IMR-90 (cell line): ENCODE measurements around the gene DNAH6. TPM values are rescaled to one million over a fixed set of nuclear protein-coding genes. Genes with fewer than 3 reads are reported as not detected.
"Not testable (repeated sequence)": the region's sequence is repeated elsewhere in the genome, so short reads cannot be mapped to it uniquely, and the experiment has no call there.

Experiments
- ATAC-seq: fragments of 200-7000 bp; cut with Tn5 transposase; 2 replicates; pipeline ENCODE4 v1.9.1; 2020; ENCODE audit warnings: low read depth, mild to moderate bottlenecking, moderate library complexity
- BruUV-seq: library from RNA; stranded (reverse); fragments of 400-500 nt; replicated peaks from 2 replicates; lab custom pipeline; 2021; lab: Mats Ljungman, UMichigan
- CTCF ChIA-PET: fragments of 300-600 bp; formaldehyde crosslinking; extraction: SDS; loops from one replicate; lab custom pipeline; 2021; ENCODE audit warnings: antibody characterized with exemption; lab: Yijun Ruan, JAX
- POLR2A ChIA-PET: fragments of 300-600 bp; sonication (Branson Sonifier 250); formaldehyde crosslinking; loops from one replicate; lab custom pipeline; 2022; ENCODE audit warnings: antibody characterized with exemption; ENCODE audit not compliant: unreplicated experiment; lab: Charles Lee
- DNase-seq: peaks from one replicate; pipeline ENCODE4 v3.0.0; 2013
- H2AFZ ChIP-seq: replicated peaks from 2 replicates; pipeline ENCODE3; 2013; ENCODE audit warnings: low read length, mild to moderate bottlenecking; ENCODE audit not compliant: poor library complexity
- H2AK5ac ChIP-seq: 2 replicates; pipeline ENCODE4 v1.6.1; 2013; ENCODE audit warnings: low read depth, low read length, inconsistent platforms
- H2AK9ac ChIP-seq: replicated peaks from 2 replicates; pipeline ENCODE3; 2013; ENCODE audit warnings: mild to moderate bottlenecking, low read depth, low read length, moderate library complexity; ENCODE audit not compliant: poor library complexity
- H2BK120ac ChIP-seq: 2 replicates; pipeline ENCODE4 v1.6.1; 2013; ENCODE audit warnings: low read depth, low read length, inconsistent platforms
- H2BK15ac ChIP-seq: 3 replicates; pipeline ENCODE4 v1.6.1; 2013; ENCODE audit warnings: low read depth, low read length, inconsistent platforms
- H2BK20ac ChIP-seq: 2 replicates; pipeline ENCODE4 v1.6.1; 2013; ENCODE audit warnings: low read depth, mild to moderate bottlenecking, inconsistent platforms, low read length, moderate library complexity
- H2BK5ac ChIP-seq: 2 replicates; pipeline ENCODE4 v1.6.1; 2013; ENCODE audit warnings: mild to moderate bottlenecking, low read depth, low read length, inconsistent platforms; ENCODE audit not compliant: poor library complexity, severe bottlenecking
- H3K14ac ChIP-seq: replicated peaks from 2 replicates; pipeline ENCODE4 v1.6.1; 2013; ENCODE audit warnings: low read depth, low read length, inconsistent platforms
- H3K18ac ChIP-seq: 2 replicates; pipeline ENCODE4 v1.6.1; 2013; ENCODE audit warnings: low read depth, low read length, control low read depth
- H3K23ac ChIP-seq: 2 replicates; pipeline ENCODE4 v1.6.1; 2013; ENCODE audit warnings: low read depth, low read length, inconsistent platforms
- H3K27ac ChIP-seq: 2 replicates; pipeline ENCODE4 v1.5.1; 2013; ENCODE audit warnings: mild to moderate bottlenecking, control low read depth, low read length; ENCODE audit not compliant: insufficient read depth
- H3K27me3 ChIP-seq: 2 replicates; pipeline ENCODE4 v1.6.1; 2013; ENCODE audit warnings: low read length; ENCODE audit not compliant: control insufficient read depth, insufficient read depth
- H3K36me3 ChIP-seq: 2 replicates; pipeline ENCODE4 v1.6.1; 2013; ENCODE audit warnings: low read length, mixed read lengths; ENCODE audit not compliant: control insufficient read depth, insufficient read depth
- H3K4ac ChIP-seq: 2 replicates; pipeline ENCODE4 v1.6.1; 2013; ENCODE audit warnings: low read depth, low read length, inconsistent platforms
- H3K4me1 ChIP-seq: 2 replicates; pipeline ENCODE4 v1.6.1; 2013; ENCODE audit warnings: low read length, mixed read lengths; ENCODE audit not compliant: control insufficient read depth, insufficient read depth
- H3K4me2 ChIP-seq: 2 replicates; pipeline ENCODE4 v1.6.1; 2013; ENCODE audit warnings: low read depth, mild to moderate bottlenecking, control low read depth, low read length, moderate library complexity
- H3K4me3 ChIP-seq: 2 replicates; pipeline ENCODE4 v1.5.1; 2013; ENCODE audit warnings: low read depth, mild to moderate bottlenecking, control low read depth, low read length, moderate library complexity; ENCODE audit not compliant: insufficient read depth
- H3K56ac ChIP-seq: 2 replicates; pipeline ENCODE4 v1.6.1; 2013; ENCODE audit warnings: low read length, inconsistent platforms; ENCODE audit not compliant: insufficient read depth; ENCODE audit errors: extremely low read depth
- H3K79me1 ChIP-seq, 2 experiments: 2 replicates each; pipeline ENCODE4 v1.6.1; 2013; ENCODE audit warnings: low read length in 2 of 2, inconsistent platforms in 1 of 2, low read depth in 1 of 2
- H3K9ac ChIP-seq: 2 replicates; pipeline ENCODE4 v1.6.1; 2013; ENCODE audit warnings: low read depth, low read length, control low read depth
- H3K9me1 ChIP-seq: 2 replicates; pipeline ENCODE4 v1.6.1; 2013; ENCODE audit warnings: low read length, inconsistent platforms; ENCODE audit not compliant: insufficient read depth
- H3K9me3 ChIP-seq: 2 replicates; pipeline ENCODE4 v1.6.1; 2013; ENCODE audit warnings: low read length; ENCODE audit not compliant: control insufficient read depth, insufficient read depth
- H4K20me1 ChIP-seq: 2 replicates; pipeline ENCODE4 v1.6.1; 2013; ENCODE audit warnings: low read length, inconsistent platforms; ENCODE audit not compliant: insufficient read depth
- H4K5ac ChIP-seq: 2 replicates; pipeline ENCODE4 v1.6.1; 2013; ENCODE audit warnings: mild to moderate bottlenecking, low read depth, low read length, control low read depth
- H4K8ac ChIP-seq, 2 experiments: 2 replicates each; pipeline ENCODE4 v1.6.1; 2013; ENCODE audit warnings: low read depth in 2 of 2, low read length in 2 of 2, control low read depth in 1 of 2, inconsistent platforms in 1 of 2
- H4K91ac ChIP-seq: 2 replicates; pipeline ENCODE4 v1.6.1; 2013; ENCODE audit warnings: low read depth, low read length, inconsistent platforms; ENCODE audit not compliant: insufficient read depth
- NFE2L2 ChIP-seq: fragments of 150-350 bp; IDR thresholded peaks from 2 replicates; pipeline ENCODE4 v1.6.1; 2016; ENCODE audit warnings: low read depth, mild to moderate bottlenecking, low read length
- POLR2A ChIP-seq: IDR thresholded peaks from 2 replicates; pipeline ENCODE4 v1.6.1; 2012; ENCODE audit warnings: mild to moderate bottlenecking, low read depth, low read length
- RCOR1 ChIP-seq: IDR thresholded peaks from 2 replicates; pipeline ENCODE4 v1.6.1; 2012; ENCODE audit warnings: mild to moderate bottlenecking, low read length, improper control_type of control experiment; ENCODE audit not compliant: insufficient replicate concordance
- SMC3 ChIP-seq: fragments of 150-350 bp; IDR thresholded peaks from 2 replicates; pipeline ENCODE4 v1.6.1; 2016; ENCODE audit warnings: low read depth, mild to moderate bottlenecking, antibody characterized with exemption, low read length, moderate library complexity
- WGBS, 2 experiments: methylation state at CpG; one replicate each; pipeline versions ENCODE4 v1.1.5 to v1.1.7; 2013; ENCODE audit warnings: missing lambda C conversion rate in 2 of 2; ENCODE audit not compliant: insufficient read length in 1 of 2; ENCODE audit errors: extremely low coverage in 2 of 2; 5-methylcytosine and 5-hydroxymethylcytosine counted together
- dilution Hi-C: fragments of 300-500 bp; cut with HindIII; formaldehyde crosslinking; loops from one replicate; pipeline ENCODE4 v1.14.3; 2018; ENCODE audit warnings: low sequenced_read_pairs; ENCODE audit not compliant: unreplicated experiment
- in situ Hi-C: fragments of 300-500 bp; cut with MboI; formaldehyde crosslinking; loops from 3 replicates; pipeline ENCODE4 v1.14.3; 2019; ENCODE audit warnings: low sequenced_read_pairs, inconsistent platforms, mixed read lengths
- intact Hi-C: fragments of 100-400 bp; cut with micrococcal nuclease; formaldehyde crosslinking; loops from 2 replicates; pipeline ENCODE4 v1.10.0; 2022
- polyA plus RNA-seq, 3 experiments: library from polyadenylated mRNA; depleted of rRNA; stranded (reverse); fragments of >200 nt; gene quantifications; 2 replicates each; pipeline ENCODE4 v1.2.3, GENCODE V29; 2012; ENCODE audit warnings: low replicate concordance in 1 of 3
- total RNA-seq: library from RNA; depleted of rRNA; stranded (reverse); fragments of >200 nt; gene quantifications from 2 replicates; pipeline ENCODE4 v1.2.3, GENCODE V29; 2012
- TF ChIP-seq, protein P1 (sequence below): fragments of 150-350 bp; IDR thresholded peaks from 2 replicates; pipeline ENCODE4 v1.6.1; 2016; ENCODE audit warnings: low read depth, mild to moderate bottlenecking, low read length, moderate library complexity, borderline replicate concordance

Gene DNAH6
- total and polyA plus RNA-seq, 2 of the 4 experiments (the other 2 are of a cell fraction) = under 0.01 to 0.07 TPM

DNA sequence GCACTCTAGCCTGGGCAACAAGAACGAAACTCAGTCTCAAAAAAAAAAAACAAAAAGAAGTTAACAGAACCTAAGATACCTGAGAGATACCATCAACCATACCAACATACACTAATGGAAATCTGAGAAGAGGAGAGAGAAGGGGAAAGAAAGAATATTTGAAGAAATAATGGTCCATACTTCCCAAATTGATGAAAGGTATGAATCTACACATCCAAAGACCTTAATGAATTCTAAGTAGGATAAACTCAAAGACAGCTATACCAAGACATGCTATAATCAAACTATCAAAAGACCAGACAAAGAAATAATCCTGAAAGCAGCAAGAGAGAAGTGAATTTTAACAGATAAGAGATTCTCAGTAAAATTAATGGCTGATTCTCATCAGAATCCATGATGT is 255.0 kb downstream of the DNAH6 start:
- ATAC-seq = no peak
- H3K23ac ChIP-seq = no peak overlapping the region
- DNase-seq = no peak
- H3K9ac ChIP-seq = no peak overlapping the region
- no peaks in the 10 kb centered on the region for H3K36me3 ChIP-seq
- in situ Hi-C loops (no loop called here), dilution Hi-C loops (no loop called here), intact Hi-C loops (no loop called here)
- H3K14ac ChIP-seq = no peak overlapping the region
- no peak overlapping the region for H3K18ac ChIP-seq
- no peaks in the 10 kb centered on the region for H3K9me1 ChIP-seq
- no peak overlapping the region for H4K5ac ChIP-seq
- ChIA-PET CTCF (no interaction called here), POLR2A (no interaction called here)
- H2BK20ac ChIP-seq = no peak overlapping the region
- H3K27ac ChIP-seq = no peak overlapping the region
- H2AFZ ChIP-seq = no peak overlapping the region
- WGBS, 2 experiments = no CpG with 5 or more reads among the region's 1 CpG
- H3K27me3 ChIP-seq = no peaks in the 10 kb centered on the region; the same call in 1 of the 2 replicates
- H2AK9ac ChIP-seq = no peak overlapping the region
- H2BK120ac ChIP-seq = no peak overlapping the region
- no peak overlapping the region for H2BK5ac ChIP-seq
- H3K79me1 ChIP-seq = no peaks in the 10 kb centered on the region
- no peak overlapping the region for H3K4ac ChIP-seq
- H4K8ac ChIP-seq = no peak overlapping the region
- H3K4me2 ChIP-seq = no peak overlapping the region
- H3K9me3 ChIP-seq = 0 out of 2 replicates have a peak, but pooled peaks cover 2% of the 10 kb centered on the region
- no peak overlapping the region for H3K4me3 ChIP-seq
- no peak overlapping the region for H2BK15ac ChIP-seq
- no TSS peak for BruUV-seq
- peaks cover 2% of the 10 kb centered on the region; the same call in 1 of the 2 replicates for H3K4me1 ChIP-seq
- H4K20me1 ChIP-seq = no peaks in the 10 kb centered on the region
- TF ChIP-seq POLR2A (no peak), SMC3 (no peak), RCOR1 (no peak), NFE2L2 (no peak)
- TF ChIP-seq, protein P1, sequence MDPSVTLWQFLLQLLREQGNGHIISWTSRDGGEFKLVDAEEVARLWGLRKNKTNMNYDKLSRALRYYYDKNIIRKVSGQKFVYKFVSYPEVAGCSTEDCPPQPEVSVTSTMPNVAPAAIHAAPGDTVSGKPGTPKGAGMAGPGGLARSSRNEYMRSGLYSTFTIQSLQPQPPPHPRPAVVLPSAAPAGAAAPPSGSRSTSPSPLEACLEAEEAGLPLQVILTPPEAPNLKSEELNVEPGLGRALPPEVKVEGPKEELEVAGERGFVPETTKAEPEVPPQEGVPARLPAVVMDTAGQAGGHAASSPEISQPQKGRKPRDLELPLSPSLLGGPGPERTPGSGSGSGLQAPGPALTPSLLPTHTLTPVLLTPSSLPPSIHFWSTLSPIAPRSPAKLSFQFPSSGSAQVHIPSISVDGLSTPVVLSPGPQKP = no peak
- no peak overlapping the region for H2AK5ac ChIP-seq
- no peak overlapping the region for H4K91ac ChIP-seq
- no peak overlapping the region for H3K56ac ChIP-seq

DNA sequence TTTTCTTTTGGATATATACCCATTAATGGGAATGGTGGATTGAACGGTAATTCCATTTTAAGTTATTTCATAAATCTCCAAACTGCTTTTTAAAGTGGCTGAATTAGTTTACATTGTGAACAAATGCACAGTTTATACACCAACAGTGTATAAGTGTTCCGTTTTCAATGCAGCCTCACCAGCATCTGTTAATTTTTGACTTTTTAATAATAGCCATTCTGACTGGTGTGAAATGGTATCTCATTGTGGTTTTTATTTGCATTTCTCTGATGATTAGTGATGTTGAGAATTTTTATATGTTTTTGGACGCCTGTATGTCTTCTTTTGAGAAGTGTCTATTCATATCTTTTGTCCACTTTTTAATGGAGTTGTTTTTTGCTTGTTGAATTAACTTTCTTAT is 257.3 kb downstream of the DNAH6 start:
- H2BK15ac ChIP-seq, H4K8ac ChIP-seq, DNase-seq, H2BK5ac ChIP-seq, H2AFZ ChIP-seq, H3K79me1 ChIP-seq, H3K9ac ChIP-seq, H3K9me1 ChIP-seq, H3K9me3 ChIP-seq, CTCF ChIA-PET, H3K36me3 ChIP-seq, H2AK9ac ChIP-seq, dilution Hi-C loops, in situ Hi-C loops, H3K14ac ChIP-seq, POLR2A ChIA-PET, H2BK120ac ChIP-seq, H3K27me3 ChIP-seq, H4K5ac ChIP-seq, H3K18ac ChIP-seq, H2AK5ac ChIP-seq, ATAC-seq, H4K91ac ChIP-seq, H3K27ac ChIP-seq, H3K56ac ChIP-seq, H3K23ac ChIP-seq, BruUV-seq, H4K20me1 ChIP-seq, H3K4me3 ChIP-seq, H3K4ac ChIP-seq, H3K4me2 ChIP-seq, intact Hi-C loops, H3K4me1 ChIP-seq, H2BK20ac ChIP-seq: not testable (repeated sequence)
- WGBS, 2 experiments = no CpG with 5 or more reads among the region's 3 CpGs
